Duodenal mucosa (tissue), 2 donors: ENCODE results near the gene CIROP.
A peak's percentile ranks its signal among the peaks of the same experiment; 100 is the strongest.

ENCODE experiments used
- H3K27ac ChIP-seq: one replicate; pipeline ENCODE4 v1.7.0; 2013; ENCODE audit warnings: low read depth, low read length
- H3K27me3 ChIP-seq, 2 donors: one replicate each; pipeline ENCODE4 v1.7.0; 2013; ENCODE audit warnings: low read length in 2 of 2, control low read depth in 1 of 2; ENCODE audit not compliant: insufficient read depth in 2 of 2, control insufficient read depth in 1 of 2
- H3K36me3 ChIP-seq, 2 donors: one replicate each; pipeline ENCODE4 v1.7.0; 2013; ENCODE audit warnings: low read length in 2 of 2, control low read depth in 1 of 2; ENCODE audit not compliant: insufficient read depth in 2 of 2, control insufficient read depth in 1 of 2
- H3K4me1 ChIP-seq, 2 donors: one replicate each; pipeline ENCODE4 v1.7.0; 2013; ENCODE audit warnings: low read length in 2 of 2, control low read depth in 1 of 2; ENCODE audit not compliant: insufficient read depth in 2 of 2, control insufficient read depth in 1 of 2
- H3K4me3 ChIP-seq, 2 donors: one replicate each; pipeline ENCODE4 v1.7.0; 2013; ENCODE audit warnings: low read length in 2 of 2, low read depth in 1 of 2
- H3K9ac ChIP-seq, 2 donors: one replicate each; pipeline ENCODE4 v1.7.0; 2013; ENCODE audit warnings: low read length in 2 of 2, low read depth in 1 of 2
- H3K9me3 ChIP-seq, 2 donors: one replicate each; pipeline ENCODE4 v1.7.0; 2013; ENCODE audit warnings: low read length in 2 of 2, control low read depth in 1 of 2; ENCODE audit not compliant: control insufficient read depth in 1 of 2

The CIROP gene

GRCh38 chr14:23066855-23067744, 37.7 kb downstream of the CIROP start:
- Histone ChIP-seq H3K9ac (no peak overlapping the region), H3K27ac (no peak overlapping the region), H3K9me3 (no peaks in the 10 kb centered on the region), H3K4me3 (no peak overlapping the region), H3K27me3 (no peaks in the 10 kb centered on the region), H3K4me1 (peaks cover 15 to 28% of the 10 kb centered on the region in 2 donors), H3K36me3 (peaks cover 46 to 69% of the 10 kb centered on the region in 2 donors)

GRCh38 chr14:23066368-23066767, 38.4 kb downstream of the CIROP start:
- H3K27me3 ChIP-seq = no peaks in the 10 kb centered on the region
- H3K9ac ChIP-seq = no peak overlapping the region
- peaks cover 49 to 68% of the 10 kb centered on the region in 2 donors for H3K36me3 ChIP-seq
- no peak overlapping the region for H3K4me3 ChIP-seq
- H3K27ac ChIP-seq = no peak overlapping the region
- peaks cover 9 to 22% of the 10 kb centered on the region in 2 donors for H3K4me1 ChIP-seq
- H3K9me3 ChIP-seq = no peaks in the 10 kb centered on the region

GRCh38 chr14:23063601-23064000, 41.2 kb downstream of the CIROP start:
- H3K36me3 ChIP-seq = peaks cover 63 to 91% of the 10 kb centered on the region in 2 donors
- no peaks in the 10 kb centered on the region for H3K9me3 ChIP-seq
- H3K27ac ChIP-seq = no peak overlapping the region
- no peaks in the 10 kb centered on the region for H3K27me3 ChIP-seq
- H3K4me1 ChIP-seq = peaks cover 0 to 4% of the 10 kb centered on the region in 2 donors
- no peak overlapping the region for H3K4me3 ChIP-seq
- no peak overlapping the region for H3K9ac ChIP-seq

GRCh38 chr14:23062002-23062401, 42.8 kb downstream of the CIROP start:
- Histone ChIP-seq H3K4me1 (peaks cover 4 to 5% of the 10 kb centered on the region in 2 donors), H3K36me3 (peaks cover 51 to 76% of the 10 kb centered on the region in 2 donors), H3K4me3 (no peak overlapping the region), H3K27me3 (no peaks in the 10 kb centered on the region), H3K9ac (no peak overlapping the region), H3K27ac (no peak overlapping the region), H3K9me3 (no peaks in the 10 kb centered on the region)

- no peak overlapping the region for H3K9ac ChIP-seq
- H3K9me3 ChIP-seq = no peaks in the 10 kb centered on the region
- no peak overlapping the region for H3K27ac ChIP-seq
- H3K27me3 ChIP-seq = no peaks in the 10 kb centered on the region
- H3K36me3 ChIP-seq = peaks cover 39 to 64% of the 10 kb centered on the region in 2 donors
- H3K4me3 ChIP-seq = no peak overlapping the region
- H3K4me1 ChIP-seq = peaks cover 14 to 17% of the 10 kb centered on the region in 2 donors
These were observed 44.1 kb downstream of the CIROP start for GRCh38 chr14:23060536-23061260.

GRCh38 chr14:23058654-23059504, 45.9 kb downstream of the CIROP start:
- Histone ChIP-seq H3K4me3 (no peak overlapping the region), H3K27me3 (no peaks in the 10 kb centered on the region), H3K9ac (no peak overlapping the region), H3K9me3 (no peaks in the 10 kb centered on the region), H3K4me1 (peaks cover 14 to 17% of the 10 kb centered on the region in 2 donors), H3K27ac (no peak overlapping the region), H3K36me3 (peaks cover 35 to 47% of the 10 kb centered on the region in 2 donors)

- H3K4me1 ChIP-seq = peaks cover 14 to 17% of the 10 kb centered on the region in 2 donors
- H3K27me3 ChIP-seq = no peaks in the 10 kb centered on the region
- no peaks in the 10 kb centered on the region for H3K9me3 ChIP-seq
- peak overlapping the region; percentile 72 to 74 for H3K4me3 ChIP-seq
- H3K9ac ChIP-seq = peak overlapping the region in 1 of 2 donors; percentile 66
- peaks cover 26 to 38% of the 10 kb centered on the region in 2 donors for H3K36me3 ChIP-seq
- H3K27ac ChIP-seq = no peak overlapping the region
These were observed 46.8 kb downstream of the CIROP start for GRCh38 chr14:23057757-23058653.

- H3K9me3 ChIP-seq = no peaks in the 10 kb centered on the region
- no peaks in the 10 kb centered on the region for H3K27me3 ChIP-seq
- H3K4me1 ChIP-seq = peaks cover 14 to 17% of the 10 kb centered on the region in 2 donors
- peak within 1 kb of the TSS; percentile 33 to 66 for H3K9ac ChIP-seq
- H3K27ac ChIP-seq = no peak within 1 kb of the TSS
- peaks cover 18 to 29% of the 10 kb centered on the region in 2 donors for H3K36me3 ChIP-seq
- H3K4me3 ChIP-seq = peak within 1 kb of the TSS; percentile 72 to 74
These were observed 47.6 kb downstream of the CIROP start, which contains the start of gene CDH24 for GRCh38 chr14:23056956-23057756. Gene CDH24, minus strand, starts transcription at chr14:23057520. Its CDS starts 1,787 bp downstream, at chr14:23055733.
